Aorta (tissue), 5 donors: ENCODE measurements around the gene FOXL1. TPM values are rescaled to one million over a fixed set of nuclear protein-coding genes. Genes with fewer than 3 reads are reported as not detected.

ENCODE experiments used
- ATAC-seq: fragments of 200-7000 bp; cut with Tn5 transposase; one replicate; pipeline ENCODE4 v1.9.1; 2022; ENCODE audit warnings: moderate library complexity; ENCODE audit not compliant: low FRiP score
- DNase-seq, 2 donors: peaks; one replicate each; pipeline ENCODE4 v3.0.0-alpha.2; 2020
- H3K27ac ChIP-seq, 2 donors: one replicate each; pipeline ENCODE4 v1.5.1; 2013; ENCODE audit warnings: low read length in 2 of 2, mild to moderate bottlenecking in 2 of 2, moderate library complexity in 2 of 2, control low read depth in 1 of 2, inconsistent platforms in 1 of 2, low read depth in 1 of 2
- H3K27me3 ChIP-seq, 2 donors: one replicate each; pipeline ENCODE4 v1.6.1; 2013; ENCODE audit warnings: control low read depth in 1 of 2, low read length in 1 of 2, mild to moderate bottlenecking in 1 of 2, moderate library complexity in 1 of 2; ENCODE audit not compliant: insufficient read depth in 2 of 2, control insufficient read depth in 1 of 2
- H3K36me3 ChIP-seq, 2 donors: one replicate each; pipeline ENCODE4 v1.6.1; 2013; ENCODE audit warnings: control low read depth in 1 of 2, low read length in 1 of 2, mild to moderate bottlenecking in 1 of 2; ENCODE audit not compliant: insufficient read depth in 2 of 2, control insufficient read depth in 1 of 2
- H3K4me1 ChIP-seq, 2 donors: one replicate each; pipeline ENCODE4 v1.6.1; 2013; ENCODE audit warnings: low read length in 2 of 2, control low read depth in 1 of 2, mild to moderate bottlenecking in 1 of 2, moderate library complexity in 1 of 2; ENCODE audit not compliant: insufficient read depth in 2 of 2, control insufficient read depth in 1 of 2
- H3K4me3 ChIP-seq, 2 donors: one replicate each; pipeline ENCODE4 v1.5.1; 2013; ENCODE audit warnings: low read length in 2 of 2, control low read depth in 1 of 2, mild to moderate bottlenecking in 1 of 2
- H3K9me3 ChIP-seq: one replicate; pipeline ENCODE4 v1.6.1; 2013; ENCODE audit warnings: mild to moderate bottlenecking, low read length; ENCODE audit not compliant: control insufficient read depth
- WGBS, 2 donors: extraction: QIAGEN DNeasy Blood & Tissue Kit; methylation state at CpG; one replicate each; pipeline ENCODE4 v1.1.7; 2013; 5-methylcytosine and 5-hydroxymethylcytosine counted together
- intact Hi-C, 2 donors: fragments of 100-400 bp; cut with DNase I; formaldehyde crosslinking; loops; one replicate each; pipeline versions ENCODE4 v1.14.2 to v1.15.0; 2022
- polyA plus RNA-seq, 2 donors: library from polyadenylated mRNA; stranded (reverse); fragments of 200-250 nt; gene quantifications; one replicate each; pipeline ENCODE4 v1.2.3, GENCODE V29; 2013
- total RNA-seq, 2 donors: library from RNA; stranded (reverse); fragmentation: NEBNext Ultra II Directional; extraction: Animal tissue kit (Norgen Biotek cat#: 25700); gene quantifications; one replicate each; pipeline ENCODE4 v1.2.1, GENCODE V29; 2021
- donor health status: healthy with polysubstance abuse.
- donor health status: Bipolar disorder and iron deficiency.
- donor health status: DM: no; HTN: no; CAD: no.
- donor health status: DM: no; HTN: no; CAD: no.
- donor health status: DM: yes; HTN: yes; CAD: no.

The FOXL1 gene
- total and polyA plus RNA-seq, 4 donors: 4.3 to 34.4 (median 17.9) TPM

DNA sequence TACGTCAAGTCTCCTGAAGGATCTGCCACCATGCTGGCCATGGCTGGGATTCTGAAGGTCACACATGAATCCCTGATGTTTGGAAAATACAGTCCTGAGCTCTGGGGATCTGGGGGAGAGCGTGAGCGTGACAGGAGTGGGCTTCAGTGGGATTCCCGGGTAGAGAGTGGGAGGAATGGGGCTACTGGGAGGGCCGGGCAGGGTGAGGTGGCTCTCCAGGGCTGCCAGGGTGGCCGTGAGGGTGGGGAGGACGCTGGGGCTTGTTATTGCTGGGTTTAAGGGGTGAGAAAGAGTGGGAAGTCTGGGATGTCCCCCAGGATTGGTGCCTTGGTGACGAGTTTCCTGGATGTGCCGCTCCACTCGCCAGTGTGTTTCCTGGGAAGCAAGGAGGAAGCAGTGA is 31.3 kb downstream of the FOXL1 start:
- Histone ChIP-seq H3K36me3 (no peaks in the 10 kb centered on the region), H3K27ac (peak overlapping the region; percentile 57 to 84), H3K27me3 (no peaks in the 10 kb centered on the region), H3K4me3 (no peak overlapping the region), H3K4me1 (peaks cover 3 to 4% of the 10 kb centered on the region in 2 donors), H3K9me3 (no peaks in the 10 kb centered on the region)
- 71 to 72% methylated on average over 10 of the region's 10 CpGs for WGBS, 2 donors
- ATAC-seq (no peak), DNase-seq (no peak)
- intact Hi-C loops: loop anchor here (5.0 kb wide), 3 partner anchors 32 to 73 kb away; partner anchors contain the start of gene FOXL1 (in 1 of the 2)

GRCh38 chr16:86610779-86611524 is 32.6 kb downstream of the FOXL1 start:
- ATAC-seq (no peak), DNase-seq (no peak)
- Histone ChIP-seq H3K36me3 (no peaks in the 10 kb centered on the region), H3K27ac (peak overlapping the region in 1 of 2 donors; percentile 86), H3K4me3 (no peak overlapping the region), H3K27me3 (no peaks in the 10 kb centered on the region), H3K4me1 (peaks cover 5 to 7% of the 10 kb centered on the region in 2 donors), H3K9me3 (no peaks in the 10 kb centered on the region)
- intact Hi-C loops: loop anchor here (5.0 kb wide), 3 partner anchors 34 to 71 kb away; partner anchors contain the start of gene FOXL1 (in 1 of the 2)
- WGBS, 2 donors: 44 to 48% methylated on average over 18 of the region's 18 CpGs

DNA sequence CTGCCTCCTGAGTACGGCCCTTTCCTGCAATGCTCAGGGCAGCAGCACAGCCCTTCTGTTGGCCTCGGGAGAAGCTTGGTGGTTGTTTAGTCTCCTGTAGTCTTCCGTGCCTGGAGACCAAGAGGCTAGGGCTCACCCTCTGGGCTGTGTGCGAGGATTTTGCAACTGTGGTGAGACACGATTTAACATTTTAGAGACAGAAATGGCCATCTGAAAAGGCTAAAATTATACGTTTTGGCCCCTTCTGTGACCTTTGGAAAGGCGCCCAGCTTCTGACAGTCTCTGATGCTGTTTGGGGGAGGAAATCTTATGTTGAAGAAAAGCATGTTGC is 33.1 kb downstream of the FOXL1 start:
- ATAC-seq (no peak), DNase-seq (peak in 1 of 2 donors; percentile 73)
- 9 to 12% methylated on average over 7 of the region's 7 CpGs for whole genome bisulfite sequencing, 2 donors
- peaks cover 5 to 7% of the 10 kb centered on the region in 2 donors for H3K4me1 ChIP-seq
- no peaks in the 10 kb centered on the region for H3K36me3 ChIP-seq
- intact Hi-C loops: loop anchor here (5.0 kb wide), 3 partner anchors 34 to 71 kb away; partner anchors contain the start of gene FOXL1 (in 1 of the 2)
- H3K9me3 ChIP-seq: no peaks in the 10 kb centered on the region
- no peaks in the 10 kb centered on the region for H3K27me3 ChIP-seq
- no peak overlapping the region for H3K4me3 ChIP-seq
- peak overlapping the region in 1 of 2 donors; percentile 86 for H3K27ac ChIP-seq

DNA sequence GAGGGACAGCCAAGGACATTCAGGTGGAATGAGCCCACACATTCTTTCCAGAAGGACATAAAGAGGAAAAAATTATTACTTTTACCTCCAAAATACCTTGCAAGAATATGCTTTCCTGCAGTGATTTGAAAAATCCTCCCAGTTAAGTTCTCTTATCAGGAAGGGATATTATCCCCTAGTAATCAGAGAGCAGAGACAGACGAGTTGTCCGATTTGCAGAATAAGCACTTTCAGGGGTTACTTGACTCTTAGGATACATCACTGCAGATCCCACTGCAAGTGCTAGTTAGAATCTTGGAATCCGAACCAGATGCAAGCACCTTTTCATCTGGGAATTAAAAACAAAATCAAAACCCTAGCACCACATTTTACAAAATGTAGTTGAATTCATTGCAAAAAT is 33.6 kb downstream of the FOXL1 start:
- Histone ChIP-seq H3K9me3 (no peaks in the 10 kb centered on the region), H3K4me1 (peaks cover 5 to 7% of the 10 kb centered on the region in 2 donors), H3K27ac (no peak overlapping the region), H3K27me3 (no peaks in the 10 kb centered on the region), H3K36me3 (no peaks in the 10 kb centered on the region), H3K4me3 (no peak overlapping the region)
- 51 to 55% methylated on average over 3 of the region's 3 CpGs for WGBS, 2 donors
- DNase-seq (no peak), ATAC-seq (no peak)
- intact Hi-C loops: loop anchor here (5.0 kb wide), 3 partner anchors 35 to 70 kb away; partner anchors contain the start of gene FOXL1 (in 1 of the 2)

- ATAC-seq: no peak
- no peaks in the 10 kb centered on the region for H3K36me3 ChIP-seq
- DNase-seq: no peak
- WGBS, 2 donors: 70 to 71% methylated on average over 5 of the region's 5 CpGs
- H3K9me3 ChIP-seq: no peaks in the 10 kb centered on the region
- H3K27me3 ChIP-seq: no peaks in the 10 kb centered on the region
- H3K4me1 ChIP-seq: peaks cover 1 to 9% of the 10 kb centered on the region in 2 donors
- no peak overlapping the region for H3K4me3 ChIP-seq
- intact Hi-C loops: loop anchor here (5.0 kb wide), 4 partner anchors 32 to 68 kb away; partner anchors contain the start of gene FOXL1 (in 1 of the 2)
- no peak overlapping the region for H3K27ac ChIP-seq
These were observed 36.4 kb downstream of the FOXL1 start for GRCh38 chr16:86614699-86615098.

DNA sequence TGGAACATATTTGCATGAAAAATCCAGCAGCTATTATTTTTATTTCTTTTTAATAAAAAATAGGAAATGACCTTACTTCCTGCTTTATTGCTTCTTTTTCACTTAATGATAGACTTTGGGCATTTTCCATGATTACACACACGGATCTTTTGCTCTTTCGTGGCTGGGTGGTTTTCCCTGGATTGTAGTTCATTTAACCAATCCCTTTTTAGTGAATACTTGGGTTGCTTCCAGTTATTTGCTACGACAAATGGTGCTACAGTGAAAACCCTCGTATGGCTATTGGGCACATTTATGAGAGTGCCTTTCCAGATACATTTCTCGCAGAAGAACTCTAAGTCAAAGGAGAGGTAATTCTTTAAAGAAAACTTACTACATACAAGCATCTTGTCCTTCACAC is 38.6 kb downstream of the FOXL1 start:
- Histone ChIP-seq H3K36me3 (no peaks in the 10 kb centered on the region), H3K9me3 (no peaks in the 10 kb centered on the region), H3K27me3 (no peaks in the 10 kb centered on the region), H3K27ac (no peak overlapping the region), H3K4me3 (no peak overlapping the region), H3K4me1 (peaks cover 1 to 6% of the 10 kb centered on the region in 2 donors)
- 25 to 29% methylated on average over 5 of the region's 5 CpGs for WGBS, 2 donors
- no peak for DNase-seq
- ATAC-seq: no peak
- intact Hi-C loops: loop anchor here in 1 of 2 donors (5.0 kb wide), 1 partner anchor 35 kb away; no protein-coding TSS in a partner anchor

DNA sequence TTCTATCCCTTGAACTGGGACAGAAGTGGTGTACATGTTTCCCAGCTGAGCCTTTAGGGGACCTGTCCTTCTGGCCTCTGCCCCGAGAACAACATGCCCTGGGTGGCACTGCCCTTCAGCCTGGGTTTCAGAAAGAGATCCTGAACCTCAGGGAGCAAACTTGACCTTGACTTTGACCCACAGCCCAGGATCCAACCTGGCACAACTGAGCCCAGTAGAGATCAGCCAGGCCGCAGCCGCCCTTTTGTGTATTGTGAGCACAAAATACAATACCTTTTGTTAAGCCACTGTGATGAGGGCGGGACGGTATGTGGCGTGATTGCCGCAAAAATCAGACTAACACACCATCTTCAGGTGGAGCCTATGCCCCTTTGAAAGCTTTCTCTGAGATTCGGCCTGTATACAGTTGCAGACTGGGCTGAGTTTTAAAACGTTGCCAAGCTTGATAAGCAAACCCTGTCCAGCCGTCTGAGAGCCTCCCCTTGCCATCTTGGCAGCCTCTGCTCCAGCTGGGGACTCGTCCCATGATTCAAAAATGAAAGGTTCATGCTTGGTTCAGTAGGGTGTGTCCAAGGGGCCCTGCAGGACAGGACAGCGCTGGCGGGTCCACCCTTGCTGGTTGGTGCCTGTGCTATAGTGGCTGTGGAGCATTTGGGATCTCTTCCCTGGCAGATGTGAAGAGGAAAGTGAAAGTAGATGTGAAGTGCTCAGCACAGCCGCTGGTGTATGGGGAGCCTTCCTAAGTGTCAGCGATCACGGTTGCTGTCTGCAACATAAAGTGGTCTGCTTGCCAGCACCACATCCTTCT is 40.3 kb downstream of the FOXL1 start:
- no peaks in the 10 kb centered on the region for H3K9me3 ChIP-seq
- 37 to 38% methylated on average over 16 of the region's 16 CpGs for WGBS, 2 donors
- DNase-seq (peak; percentile 62 to 74), ATAC-seq (peak; percentile 65)
- intact Hi-C loops: loop anchor here in 1 of 2 donors (5.0 kb wide), 1 partner anchor 36 kb away; no protein-coding TSS in a partner anchor
- H3K27me3 ChIP-seq: no peaks in the 10 kb centered on the region
- peaks cover 1 to 6% of the 10 kb centered on the region in 2 donors for H3K4me1 ChIP-seq
- H3K27ac ChIP-seq: peak overlapping the region in 1 of 2 donors; percentile 4
- peak overlapping the region in 1 of 2 donors; percentile 2 for H3K4me3 ChIP-seq
- no peaks in the 10 kb centered on the region for H3K36me3 ChIP-seq

DNA sequence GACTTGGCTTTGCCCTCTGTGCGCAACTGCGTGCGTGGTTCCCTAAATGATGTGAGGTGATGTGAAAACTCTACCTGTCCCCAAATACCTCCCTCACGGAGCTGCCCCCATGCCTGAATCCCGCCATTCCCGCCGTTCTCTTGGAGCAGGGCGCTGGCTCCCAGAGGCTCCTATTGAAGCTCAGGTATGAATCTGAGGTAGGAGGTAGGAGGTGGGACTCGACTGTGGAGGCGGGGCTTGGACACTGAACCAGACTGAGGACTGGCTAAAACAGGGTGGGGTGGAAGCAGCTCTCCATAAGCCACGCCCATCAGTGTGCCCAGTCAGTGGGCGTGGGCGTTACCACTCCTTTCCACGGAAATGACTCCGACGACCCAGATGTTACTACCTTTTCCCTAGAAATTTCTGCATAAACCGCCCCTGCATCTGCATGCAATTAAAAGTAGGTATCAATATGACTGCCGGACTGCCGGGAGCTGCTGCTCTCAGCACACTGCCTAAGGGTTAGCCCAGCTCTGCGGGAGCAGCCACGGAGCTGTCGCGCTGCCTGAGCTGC is 41.0 kb downstream of the FOXL1 start:
- H3K27ac ChIP-seq: peak overlapping the region in 1 of 2 donors; percentile 4
- intact Hi-C loops: loop anchor here in 1 of 2 donors (5.0 kb wide), 1 partner anchor 37 kb away; no protein-coding TSS in a partner anchor
- H3K9me3 ChIP-seq: no peaks in the 10 kb centered on the region
- 72% methylated on average over 23 of the region's 23 CpGs for WGBS, 2 donors
- no peaks in the 10 kb centered on the region for H3K27me3 ChIP-seq
- H3K36me3 ChIP-seq: no peaks in the 10 kb centered on the region
- H3K4me3 ChIP-seq: peak overlapping the region in 1 of 2 donors; percentile 2
- peak; percentile 51 for ATAC-seq
- DNase-seq: peak; percentile 67 to 81
- H3K4me1 ChIP-seq: peaks cover 1 to 6% of the 10 kb centered on the region in 2 donors
